GM10248 (cell line): ENCODE data around the gene FAM53B.
A peak's percentile ranks its signal among the peaks of the same experiment; 100 is the strongest.
"Not testable (repeated sequence)": the region's sequence is repeated elsewhere in the genome, so short reads cannot be mapped to it uniquely, and the experiment has no call there.

Experiments
- CTCF ChIA-PET: fragments of 300-600 bp; sonication (Branson Sonifier 250); formaldehyde crosslinking; extraction: SDS; loops from one replicate; lab custom pipeline; 2021; ENCODE audit warnings: antibody characterized with exemption; lab: Yijun Ruan, JAX
- POLR2A ChIA-PET: fragments of 350-650 bp; sonication (Branson Sonifier 250); formaldehyde crosslinking; extraction: SDS; loops from one replicate; lab custom pipeline; 2020; ENCODE audit warnings: antibody characterized with exemption; lab: Yijun Ruan, JAX
- DNase-seq: peaks from one replicate; pipeline ENCODE4 v3.0.0; 2012; ENCODE audit errors: extremely low spot score
- TF ChIP-seq, protein P1 (sequence below): IDR thresholded peaks from 2 replicates; pipeline ENCODE4 v1.5.1; 2012; ENCODE audit warnings: mild to moderate bottlenecking, low read depth; ENCODE audit errors: extremely low read depth, missing control alignments, control extremely low read depth

The FAM53B gene

DNA sequence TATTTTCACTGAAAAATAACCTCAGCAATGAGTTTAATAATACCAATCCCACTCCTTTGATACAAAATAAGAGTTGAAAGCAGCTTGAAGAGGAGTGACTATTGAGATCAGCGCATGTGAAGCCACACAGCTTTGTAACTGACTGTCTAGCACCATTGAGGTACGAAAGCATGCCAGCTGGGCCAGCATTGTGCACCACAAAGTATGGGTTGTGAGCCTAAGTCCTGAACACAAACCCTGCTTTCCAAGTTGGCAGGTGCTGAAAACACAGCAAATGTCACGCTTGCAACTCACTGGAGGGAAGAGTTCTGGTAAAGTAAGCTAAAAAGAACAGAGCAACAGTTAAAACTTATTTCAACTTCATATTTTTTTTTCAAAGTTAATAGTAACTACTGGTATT is 4.0 kb upstream of the FAM53B start:
- DNase-seq = no peak
- POLR2A ChIA-PET = no interaction called here

DNA sequence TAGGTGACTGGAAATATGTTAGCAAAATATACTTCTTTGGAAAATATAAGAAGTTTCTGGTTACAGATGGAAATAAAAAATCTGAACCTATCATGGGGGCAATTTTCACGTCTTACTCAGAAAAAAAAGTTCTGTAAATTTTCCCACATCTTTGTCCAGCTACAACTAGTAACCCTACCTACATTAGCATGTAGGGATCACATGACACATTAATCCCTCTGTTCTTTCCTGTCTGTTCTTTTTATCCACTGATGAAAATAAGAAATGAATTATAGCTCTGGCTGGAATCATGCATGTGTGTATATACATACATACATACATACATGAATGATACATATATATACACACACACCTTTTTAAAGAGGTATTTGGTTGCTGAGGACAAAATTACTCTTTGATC is 3.6 kb upstream of the FAM53B start:
- ChIA-PET POLR2A (no interaction called here), CTCF (interaction anchor here (1.2 to 6.0 kb wide), 7 partner anchors 9 to 215 kb away, joined by 3 to 69 read pairs (median 5); no protein-coding TSS in a partner anchor)
- TF ChIP-seq, protein P1, sequence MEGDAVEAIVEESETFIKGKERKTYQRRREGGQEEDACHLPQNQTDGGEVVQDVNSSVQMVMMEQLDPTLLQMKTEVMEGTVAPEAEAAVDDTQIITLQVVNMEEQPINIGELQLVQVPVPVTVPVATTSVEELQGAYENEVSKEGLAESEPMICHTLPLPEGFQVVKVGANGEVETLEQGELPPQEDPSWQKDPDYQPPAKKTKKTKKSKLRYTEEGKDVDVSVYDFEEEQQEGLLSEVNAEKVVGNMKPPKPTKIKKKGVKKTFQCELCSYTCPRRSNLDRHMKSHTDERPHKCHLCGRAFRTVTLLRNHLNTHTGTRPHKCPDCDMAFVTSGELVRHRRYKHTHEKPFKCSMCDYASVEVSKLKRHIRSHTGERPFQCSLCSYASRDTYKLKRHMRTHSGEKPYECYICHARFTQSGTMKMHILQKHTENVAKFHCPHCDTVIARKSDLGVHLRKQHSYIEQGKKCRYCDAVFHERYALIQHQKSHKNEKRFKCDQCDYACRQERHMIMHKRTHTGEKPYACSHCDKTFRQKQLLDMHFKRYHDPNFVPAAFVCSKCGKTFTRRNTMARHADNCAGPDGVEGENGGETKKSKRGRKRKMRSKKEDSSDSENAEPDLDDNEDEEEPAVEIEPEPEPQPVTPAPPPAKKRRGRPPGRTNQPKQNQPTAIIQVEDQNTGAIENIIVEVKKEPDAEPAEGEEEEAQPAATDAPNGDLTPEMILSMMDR = no peak

More for the DNA sequence above, 4.0 kb upstream of the FAM53B start:
- TF ChIP-seq, protein P1 = no peak
- CTCF ChIA-PET = interaction anchor here (0.8 to 6.0 kb wide), 10 partner anchors 9 to 216 kb away, joined by 3 to 69 read pairs (median 4); partner anchors contain the start of gene EEF1AKMT2

DNA sequence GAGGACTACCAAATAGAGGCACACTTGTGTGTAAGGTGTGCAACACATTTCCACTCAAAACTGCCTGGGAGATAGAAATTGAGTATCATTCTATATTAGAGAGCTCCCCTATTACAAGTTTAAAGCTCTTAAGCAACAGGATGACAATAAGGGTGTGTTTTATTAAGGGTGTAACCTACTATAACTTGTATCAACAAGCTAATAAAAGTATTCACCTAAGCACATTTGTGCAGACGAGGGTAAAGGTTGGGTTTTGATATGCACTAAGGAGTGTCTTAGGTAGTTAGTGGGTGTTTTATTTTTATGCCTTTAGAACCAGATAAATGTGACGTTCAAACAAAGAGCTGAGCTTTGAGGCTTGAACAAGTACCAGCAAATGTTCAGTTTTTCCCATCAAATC is 2.8 kb upstream of the FAM53B start:
- TF ChIP-seq, protein P1 = no peak
- POLR2A ChIA-PET = no interaction called here
- DNase-seq = no peak
- CTCF ChIA-PET = interaction anchor here (1.2 to 6.0 kb wide), 9 partner anchors 10 to 215 kb away, joined by 3 to 69 read pairs (median 9); no protein-coding TSS in a partner anchor

More for the DNA sequence above, 3.6 kb upstream of the FAM53B start:
- no peak for DNase-seq

DNA sequence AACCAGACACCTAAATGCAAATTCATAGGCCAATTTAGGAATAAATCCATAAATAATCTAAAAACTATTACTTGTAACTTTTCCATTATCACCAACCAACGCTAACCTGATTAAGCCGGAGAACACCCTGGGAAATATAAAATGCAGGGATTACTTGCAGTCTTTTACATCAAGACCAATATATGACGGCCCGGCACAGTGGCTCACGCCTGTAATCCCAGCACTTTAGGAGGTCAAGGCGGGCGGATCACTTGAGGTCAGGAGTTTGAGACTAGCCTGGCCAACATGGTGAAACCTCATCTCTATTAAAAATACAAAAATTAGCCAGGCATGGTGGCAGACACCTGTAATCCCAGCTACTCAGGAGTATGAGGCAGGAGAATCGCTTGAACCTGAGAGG is 2.3 kb upstream of the FAM53B start:
- POLR2A ChIA-PET, DNase-seq: not testable (repeated sequence)
- CTCF ChIA-PET = interaction anchor here (0.7 to 6.0 kb wide), 11 partner anchors 10 to 214 kb away, joined by 3 to 69 read pairs (median 6); no protein-coding TSS in a partner anchor

DNA sequence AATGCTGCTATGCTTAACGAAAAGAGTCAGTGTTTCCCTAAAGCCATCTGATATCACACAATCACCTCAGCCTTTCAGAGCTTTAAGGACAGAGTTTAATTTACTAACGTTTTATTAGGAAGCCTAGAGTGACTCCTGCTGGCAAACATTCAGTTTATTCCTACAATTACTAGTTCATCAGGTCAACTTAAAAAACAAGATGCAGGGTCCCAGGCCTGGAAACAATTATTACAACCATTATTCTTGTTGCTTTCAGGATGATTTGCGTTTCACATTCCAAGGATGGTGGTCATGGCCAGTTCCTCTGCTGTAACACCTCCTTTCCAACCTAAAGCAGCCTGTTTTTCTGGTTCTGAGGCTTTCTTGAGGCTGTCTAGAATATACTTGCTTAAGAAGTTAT is 1.5 kb upstream of the FAM53B start:
- CTCF ChIA-PET = interaction anchor here (0.7 to 6.0 kb wide), 19 partner anchors 9 to 213 kb away, joined by 3 to 69 read pairs (median 4); partner anchors contain the start of gene ABRAXAS2
- TF ChIP-seq, protein P1 = peak; percentile 29
- no peak for DNase-seq
- POLR2A ChIA-PET = no interaction called here

DNA sequence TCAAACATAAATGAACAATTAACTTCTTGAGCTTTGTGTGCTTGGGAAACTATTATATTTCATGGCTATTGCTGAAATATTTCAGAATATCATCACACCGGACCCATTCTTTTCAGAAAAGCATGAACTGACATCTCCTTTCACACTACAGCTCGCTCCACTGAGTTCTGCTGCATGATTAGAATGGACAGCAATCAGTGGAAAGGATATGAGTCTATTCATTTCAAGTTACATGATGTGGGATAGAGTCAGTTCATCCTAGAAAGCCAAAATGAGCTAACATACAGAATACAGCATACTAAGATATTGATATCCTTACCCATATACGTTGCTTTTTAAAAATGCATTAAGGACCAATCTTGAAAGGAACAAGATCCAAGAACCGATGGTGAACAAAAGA is 1.1 kb upstream of the FAM53B start:
- ChIA-PET CTCF (interaction anchor here (0.7 to 6.0 kb wide), 17 partner anchors 9 to 213 kb away, joined by 3 to 69 read pairs (median 4); partner anchors contain the start of gene ABRAXAS2), POLR2A (no interaction called here)
- DNase-seq = no peak
- TF ChIP-seq, protein P1 = no peak
